Tibial nerve (tissue), 4 donors: Measurements from ENCODE around the gene RSPH9.

ENCODE experiments used
- CTCF ChIP-seq, 5 experiments: fragments of 200-600 bp in 3 of 5; fragments of 450-650 bp in 2 of 5; sonication (generic) in 3 of 5; IDR thresholded peaks; one replicate each; pipeline ENCODE4 v1.5.1; 2016 to 2019; ENCODE audit warnings: antibody characterized with exemption in 5 of 5, mild to moderate bottlenecking in 3 of 5, moderate library complexity in 2 of 5
- EP300 ChIP-seq, 2 donors: sonication (generic); formaldehyde crosslinking; IDR thresholded peaks; one replicate each; pipeline ENCODE4 v1.6.1; 2017; ENCODE audit warnings: antibody characterized with exemption in 2 of 2, mild to moderate bottlenecking in 1 of 2
- POLR2A ChIP-seq, 2 donors: fragments of 450-650 bp; IDR thresholded peaks; one replicate each; pipeline ENCODE4 v1.6.1; 2017; ENCODE audit warnings: antibody characterized with exemption in 2 of 2, mild to moderate bottlenecking in 2 of 2, moderate library complexity in 2 of 2

GRCh38 chr6:43644940-43645612 is at the start of gene RSPH9:
- TF ChIP-seq EP300 (IDR thresholded peaks at IDR 0.05) (no peak), CTCF (IDR thresholded peaks at IDR 0.05) (no peak), POLR2A (IDR thresholded peaks at IDR 0.05) (no peak)
